Stimulated activated naive CD8-positive, alpha-beta T cell treated with anti-CD3 and anti-CD28 coated beads, Interleukin-15, amount 100 ng/mL, for 72 hours (primary cell): ENCODE data around the gene CYBB.
"Not testable (repeated sequence)": the region's sequence is repeated elsewhere in the genome, so short reads cannot be mapped to it uniquely, and the experiment has no call there.

Source experiments
- ATAC-seq: fragments of 150-1000 bp; cut with Tn5 transposase; 2 replicates; pipeline ENCODE4 v1.10.0; 2021; ENCODE audit warnings: mild to moderate bottlenecking, moderate library complexity
- DNase-seq, 2 donors: peaks; one replicate each; pipeline ENCODE4 v3.0.0; 2021 to 2022
- H3K27ac Mint-ChIP-seq, 2 donors: one replicate each; pipeline ENCODE4 v1.8.0; 2022; ENCODE audit warnings: mild to moderate bottlenecking in 2 of 2, mixed read lengths in 2 of 2, moderate library complexity in 2 of 2
- H3K27me3 Mint-ChIP-seq: one replicate; pipeline ENCODE4 v1.8.0; 2022; ENCODE audit warnings: mixed read lengths
- H3K4me1 Mint-ChIP-seq: one replicate; pipeline ENCODE4 v1.8.0; 2022; ENCODE audit warnings: mild to moderate bottlenecking, mixed read lengths
- H3K4me3 Mint-ChIP-seq, 2 donors: one replicate each; pipeline ENCODE4 v1.8.0; 2022; ENCODE audit warnings: mild to moderate bottlenecking in 2 of 2, mixed read lengths in 2 of 2, moderate library complexity in 1 of 2
- H3K9me3 Mint-ChIP-seq, 2 donors: one replicate each; pipeline ENCODE4 v1.8.0; 2022; ENCODE audit warnings: mixed read lengths in 2 of 2

CYBB gene

GRCh38 chrX:37768866-37769265 lies 11.0 kb upstream of the CYBB start:
- not testable (repeated sequence) for DNase-seq, H3K9me3 Mint-ChIP-seq, ATAC-seq, H3K4me3 Mint-ChIP-seq, H3K27ac Mint-ChIP-seq, H3K27me3 Mint-ChIP-seq, H3K4me1 Mint-ChIP-seq

- DNase-seq, result peak; percentile 23 to 24
- peak; percentile 95 for ATAC-seq
- no peaks in the 10 kb centered on the region for H3K9me3 Mint-ChIP-seq
- peaks cover 22% of the 10 kb centered on the region for H3K4me1 Mint-ChIP-seq
- H3K27me3 Mint-ChIP-seq, result no peaks in the 10 kb centered on the region
- H3K4me3 Mint-ChIP-seq, result peak overlapping the region; percentile 31 to 35
- H3K27ac Mint-ChIP-seq, result peak overlapping the region; percentile 42 to 55
Observed at GRCh38 chrX:37776283-37776986, 3.4 kb upstream of the CYBB start.

- peak overlapping the region in 1 of 2 donors; percentile 31 for H3K4me3 Mint-ChIP-seq
- peaks cover 22% of the 10 kb centered on the region for H3K4me1 Mint-ChIP-seq
- DNase-seq (no peak), ATAC-seq (peak; percentile 59)
- peak overlapping the region in 1 of 2 donors; percentile 4 for H3K27ac Mint-ChIP-seq
- no peaks in the 10 kb centered on the region for H3K27me3 Mint-ChIP-seq
- no peaks in the 10 kb centered on the region for H3K9me3 Mint-ChIP-seq
Observed at GRCh38 chrX:37776987-37777325, 2.9 kb upstream of the CYBB start.

GRCh38 chrX:37781081-37781480 lies 1.2 kb downstream of the CYBB start:
- no peak overlapping the region for H3K27ac Mint-ChIP-seq
- no peaks in the 10 kb centered on the region for H3K9me3 Mint-ChIP-seq
- DNase-seq, result no peak
- H3K4me3 Mint-ChIP-seq, result no peak overlapping the region
- H3K27me3 Mint-ChIP-seq, result no peaks in the 10 kb centered on the region
- H3K4me1 Mint-ChIP-seq, result peaks cover 16% of the 10 kb centered on the region
- ATAC-seq, result no peak

GRCh38 chrX:37781814-37782213 lies 2.0 kb downstream of the CYBB start:
- ATAC-seq (no peak), DNase-seq (no peak)
- Mint-ChIP-seq H3K4me3 (no peak overlapping the region), H3K27me3 (no peaks in the 10 kb centered on the region), H3K4me1 (peaks cover 16% of the 10 kb centered on the region), H3K27ac (no peak overlapping the region), H3K9me3 (no peaks in the 10 kb centered on the region)

- no peak overlapping the region for H3K27ac Mint-ChIP-seq
- no peaks in the 10 kb centered on the region for H3K27me3 Mint-ChIP-seq
- no peak overlapping the region for H3K4me3 Mint-ChIP-seq
- DNase-seq (no peak), ATAC-seq (no peak)
- H3K9me3 Mint-ChIP-seq, result no peaks in the 10 kb centered on the region
- peaks cover 14% of the 10 kb centered on the region for H3K4me1 Mint-ChIP-seq
Observed at GRCh38 chrX:37782359-37782758, 2.5 kb downstream of the CYBB start.

- ATAC-seq, result no peak
- H3K27me3 Mint-ChIP-seq, result no peaks in the 10 kb centered on the region
- H3K4me3 Mint-ChIP-seq, result no peak overlapping the region
- no peak for DNase-seq
- H3K4me1 Mint-ChIP-seq, result peaks cover 12% of the 10 kb centered on the region
- no peak overlapping the region for H3K27ac Mint-ChIP-seq
- no peaks in the 10 kb centered on the region for H3K9me3 Mint-ChIP-seq
Observed at GRCh38 chrX:37783305-37783704, 3.4 kb downstream of the CYBB start.

- Mint-ChIP-seq H3K27ac (no peak overlapping the region), H3K4me3 (no peak overlapping the region), H3K9me3 (no peaks in the 10 kb centered on the region), H3K4me1 (peaks cover 12% of the 10 kb centered on the region), H3K27me3 (no peaks in the 10 kb centered on the region)
- DNase-seq, result no peak
- no peak for ATAC-seq
Observed at GRCh38 chrX:37785569-37785968, 5.7 kb downstream of the CYBB start.

GRCh38 chrX:37786624-37787422 lies 7.0 kb downstream of the CYBB start:
- H3K9me3 Mint-ChIP-seq, result no peaks in the 10 kb centered on the region
- no peak for DNase-seq
- H3K4me1 Mint-ChIP-seq, result peaks cover 12% of the 10 kb centered on the region
- H3K4me3 Mint-ChIP-seq, result peak overlapping the region in 1 of 2 donors; percentile 57
- no peaks in the 10 kb centered on the region for H3K27me3 Mint-ChIP-seq
- ATAC-seq, result peak; percentile 71
- H3K27ac Mint-ChIP-seq, result peak overlapping the region; percentile 54 to 70

- no peaks in the 10 kb centered on the region for H3K27me3 Mint-ChIP-seq
- peak overlapping the region in 1 of 2 donors; percentile 90 for H3K27ac Mint-ChIP-seq
- no peaks in the 10 kb centered on the region for H3K9me3 Mint-ChIP-seq
- ATAC-seq, result no peak
- peak overlapping the region in 1 of 2 donors; percentile 25 for H3K4me3 Mint-ChIP-seq
- H3K4me1 Mint-ChIP-seq, result peaks cover 12% of the 10 kb centered on the region
- DNase-seq, result no peak
Observed at GRCh38 chrX:37787423-37787869, 7.6 kb downstream of the CYBB start.

- DNase-seq, result no peak
- H3K27me3 Mint-ChIP-seq, result no peaks in the 10 kb centered on the region
- no peak overlapping the region for H3K4me3 Mint-ChIP-seq
- peaks cover 20% of the 10 kb centered on the region for H3K4me1 Mint-ChIP-seq
- H3K27ac Mint-ChIP-seq, result no peak overlapping the region
- H3K9me3 Mint-ChIP-seq, result no peaks in the 10 kb centered on the region
- no peak for ATAC-seq
Observed at GRCh38 chrX:37796310-37796709, 16.5 kb downstream of the CYBB start.

GRCh38 chrX:37796805-37797204 lies 16.9 kb downstream of the CYBB start:
- no peaks in the 10 kb centered on the region for H3K27me3 Mint-ChIP-seq
- no peak overlapping the region for H3K27ac Mint-ChIP-seq
- H3K4me3 Mint-ChIP-seq, result no peak overlapping the region
- ATAC-seq (peak; percentile 46), DNase-seq (no peak)
- peaks cover 20% of the 10 kb centered on the region for H3K4me1 Mint-ChIP-seq
- no peaks in the 10 kb centered on the region for H3K9me3 Mint-ChIP-seq

GRCh38 chrX:37799936-37800335 lies 20.1 kb downstream of the CYBB start:
- H3K9me3 Mint-ChIP-seq, result no peaks in the 10 kb centered on the region
- no peaks in the 10 kb centered on the region for H3K27me3 Mint-ChIP-seq
- no peak overlapping the region for H3K4me3 Mint-ChIP-seq
- ATAC-seq (no peak), DNase-seq (no peak)
- peaks cover 20% of the 10 kb centered on the region for H3K4me1 Mint-ChIP-seq
- H3K27ac Mint-ChIP-seq, result no peak overlapping the region

GRCh38 chrX:37800717-37801116 lies 20.9 kb downstream of the CYBB start:
- Mint-ChIP-seq H3K4me3 (no peak overlapping the region), H3K4me1 (peaks cover 13% of the 10 kb centered on the region), H3K9me3 (no peaks in the 10 kb centered on the region), H3K27ac (no peak overlapping the region), H3K27me3 (no peaks in the 10 kb centered on the region)
- ATAC-seq, result no peak
- no peak for DNase-seq

- H3K27ac Mint-ChIP-seq, result no peak overlapping the region
- no peak for ATAC-seq
- H3K4me3 Mint-ChIP-seq, result no peak overlapping the region
- H3K27me3 Mint-ChIP-seq, result no peaks in the 10 kb centered on the region
- no peaks in the 10 kb centered on the region for H3K9me3 Mint-ChIP-seq
- H3K4me1 Mint-ChIP-seq, result peaks cover 3% of the 10 kb centered on the region
- no peak for DNase-seq
Observed at GRCh38 chrX:37802028-37802427, 22.2 kb downstream of the CYBB start.

- no peaks in the 10 kb centered on the region for H3K4me1 Mint-ChIP-seq
- no peak overlapping the region for H3K27ac Mint-ChIP-seq
- H3K9me3 Mint-ChIP-seq, result no peaks in the 10 kb centered on the region
Observed at GRCh38 chrX:37803057-37803456, 23.2 kb downstream of the CYBB start.

More at GRCh38 chrX:37803057-37803456, 23.2 kb downstream of the CYBB start:
- no peaks in the 10 kb centered on the region for H3K27me3 Mint-ChIP-seq
- DNase-seq (no peak), ATAC-seq (no peak)
- no peak overlapping the region for H3K4me3 Mint-ChIP-seq
